BLaER1 (cell line): ENCODE results near the gene LIX1L.

Experiments
- H3K27ac ChIP-seq: shearing (Covaris generic); formaldehyde crosslinking; 2 replicates; pipeline ENCODE4 v1.8.1; 2022
- H3K27me3 ChIP-seq: shearing (Covaris generic); formaldehyde crosslinking; 2 replicates; pipeline ENCODE4 v1.8.1; 2022
- H3K36me3 ChIP-seq: shearing (Covaris generic); formaldehyde crosslinking; 2 replicates; pipeline ENCODE4 v1.8.1; 2022
- H3K4me1 ChIP-seq: shearing (Covaris generic); formaldehyde crosslinking; 2 replicates; pipeline ENCODE4 v1.8.1; 2022
- H3K4me2 ChIP-seq: shearing (Covaris generic); formaldehyde crosslinking; 2 replicates; pipeline ENCODE4 v1.8.1; 2022
- H3K4me3 ChIP-seq: shearing (Covaris generic); formaldehyde crosslinking; 2 replicates; pipeline ENCODE4 v1.8.1; 2022
- H3K9ac ChIP-seq: shearing (Covaris generic); formaldehyde crosslinking; 2 replicates; pipeline ENCODE4 v1.8.1; 2022
- H3K9me3 ChIP-seq: shearing (Covaris generic); formaldehyde crosslinking; 2 replicates; pipeline ENCODE4 v1.8.1; 2022
- H4K20me1 ChIP-seq: shearing (Covaris generic); formaldehyde crosslinking; 2 replicates; pipeline ENCODE4 v1.8.1; 2022
- Cebpa-rat ChIP-seq: shearing (Covaris generic); IDR thresholded peaks from 2 replicates; pipeline ENCODE4 v1.8.1; 2022

The LIX1L gene

GRCh38 chr1:145886816-145887215, 71.0 kb downstream of the LIX1L start:
- no peak overlapping the region for H3K4me2 ChIP-seq
- H3K27ac ChIP-seq = no peak overlapping the region
- H4K20me1 ChIP-seq = no peaks in the 10 kb centered on the region
- peaks cover 12% of the 10 kb centered on the region for H3K4me1 ChIP-seq
- H3K27me3 ChIP-seq = peaks cover 9% of the 10 kb centered on the region
- no peaks in the 10 kb centered on the region for H3K36me3 ChIP-seq
- H3K4me3 ChIP-seq = no peak overlapping the region
- H3K9ac ChIP-seq = no peak overlapping the region
- no peak for TF ChIP-seq Cebpa-rat
- no peaks in the 10 kb centered on the region for H3K9me3 ChIP-seq

- peak overlapping the region; percentile 88 for H3K4me2 ChIP-seq
- TF ChIP-seq Cebpa-rat = no peak
- H3K27me3 ChIP-seq = peaks cover 9% of the 10 kb centered on the region
- no peak overlapping the region for H3K9ac ChIP-seq
- H3K27ac ChIP-seq = no peak overlapping the region
- H3K36me3 ChIP-seq = no peaks in the 10 kb centered on the region
- no peaks in the 10 kb centered on the region for H4K20me1 ChIP-seq
- peaks cover 8% of the 10 kb centered on the region; the same call in 1 of the 2 replicates for H3K4me1 ChIP-seq
- peak overlapping the region; percentile 67 for H3K4me3 ChIP-seq
- no peaks in the 10 kb centered on the region for H3K9me3 ChIP-seq
Measured at GRCh38 chr1:145886390-145886789, 71.4 kb downstream of the LIX1L start.

GRCh38 chr1:145885738-145886287, 72.0 kb downstream of the LIX1L start, which contains the start of gene ANKRD35:
Gene ANKRD35 (minus strand): TSS chr1:145885866. CDS start chr1:145885758, 108 bp downstream.
- Histone ChIP-seq H3K4me2 (peak within 1 kb of the TSS; percentile 88), H3K9me3 (no peaks in the 10 kb centered on the region), H3K4me3 (peak within 1 kb of the TSS; percentile 67), H4K20me1 (no peaks in the 10 kb centered on the region), H3K4me1 (peaks cover 8% of the 10 kb centered on the region; the same call in 1 of the 2 replicates), H3K27me3 (peaks cover 9% of the 10 kb centered on the region), H3K36me3 (no peaks in the 10 kb centered on the region), H3K9ac (no peak within 1 kb of the TSS), H3K27ac (no peak within 1 kb of the TSS)
- TF ChIP-seq Cebpa-rat = no peak

- H3K9me3 ChIP-seq = no peaks in the 10 kb centered on the region
- H3K9ac ChIP-seq = no peak overlapping the region
- no peak overlapping the region for H3K4me2 ChIP-seq
- TF ChIP-seq Cebpa-rat = no peak
- H3K4me3 ChIP-seq = no peak overlapping the region
- no peak overlapping the region for H3K27ac ChIP-seq
- no peaks in the 10 kb centered on the region for H4K20me1 ChIP-seq
- H3K4me1 ChIP-seq = peaks cover 8% of the 10 kb centered on the region; the same call in 1 of the 2 replicates
- H3K36me3 ChIP-seq = no peaks in the 10 kb centered on the region
- peaks cover 9% of the 10 kb centered on the region for H3K27me3 ChIP-seq
Measured at GRCh38 chr1:145884675-145885074, 73.1 kb downstream of the LIX1L start.
